Right forelimb (tissue), 1 donor: ENCODE results near the gene MAP2K1.
"Not testable (repeated sequence)": the region's sequence is repeated elsewhere in the genome, so short reads cannot be mapped to it uniquely, and the experiment has no call there.

Source experiments
- DNase-seq: peaks from one replicate; pipeline ENCODE4 v3.0.0-alpha.2; 2018

The MAP2K1 gene

DNA sequence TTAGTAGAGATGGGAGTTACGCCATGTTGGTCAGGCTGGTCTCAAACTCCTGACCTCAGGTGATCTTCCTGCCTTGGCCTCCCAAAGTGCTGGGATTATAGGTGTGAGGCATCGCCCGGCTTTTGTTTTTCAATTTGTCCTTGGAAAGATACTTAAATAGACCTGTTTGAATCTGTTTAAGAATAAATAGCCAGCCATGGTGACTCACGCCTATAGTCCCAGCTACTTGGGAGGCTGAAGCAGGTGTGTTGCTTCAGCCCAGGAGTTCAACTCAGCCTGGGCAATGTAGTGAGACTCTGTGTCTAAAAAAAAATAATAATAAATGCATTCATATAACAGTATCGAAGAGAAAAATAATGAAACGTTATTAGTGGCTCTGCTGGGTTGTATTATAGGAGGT, 93.6 kb downstream of the MAP2K1 start:
- DNase-seq, result no peak

GRCh38 chr15:66481107-66481856, 94.6 kb downstream of the MAP2K1 start:
- no peak for DNase-seq

DNA sequence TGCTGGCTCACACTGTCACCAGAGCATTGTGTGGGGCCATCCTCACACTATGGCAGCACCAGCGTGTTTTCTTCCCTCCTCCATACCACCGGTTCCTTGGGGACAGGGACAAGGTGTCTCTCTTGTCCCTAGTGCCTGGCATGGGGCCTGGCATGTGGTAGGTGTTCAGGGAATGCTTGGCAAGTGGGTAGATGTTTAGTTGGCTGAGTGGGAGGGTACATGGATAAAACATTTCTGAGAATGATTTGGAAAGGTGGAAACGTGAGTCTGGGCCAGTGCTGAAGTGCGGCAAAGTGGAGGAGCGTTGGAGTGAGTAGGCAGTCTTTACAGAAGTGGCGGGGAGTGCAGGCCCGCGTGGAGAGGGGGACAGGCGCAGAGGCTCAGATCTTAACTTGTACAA, 95.8 kb downstream of the MAP2K1 start:
- no peak for DNase-seq

DNA sequence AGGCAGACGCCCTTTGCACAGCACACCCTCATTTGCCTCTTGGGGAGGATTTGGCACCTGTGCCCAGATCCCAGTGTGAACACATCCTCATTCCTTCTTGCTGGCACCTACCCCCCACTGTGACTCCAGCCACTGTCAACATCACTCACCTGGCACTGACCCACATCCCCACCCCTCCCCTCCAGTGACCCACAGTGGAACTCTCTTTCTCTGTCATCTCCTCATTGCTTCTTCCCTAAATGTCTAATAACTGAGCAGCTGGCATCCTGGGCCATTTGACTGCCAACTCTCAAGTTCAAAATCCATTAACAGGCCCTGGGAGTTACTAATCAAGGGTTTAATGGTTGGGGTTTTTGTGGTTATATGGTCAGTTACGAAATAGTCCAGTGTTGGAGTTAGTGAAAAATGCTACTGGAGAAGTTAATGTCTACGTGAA, 96.4 kb downstream of the MAP2K1 start:
- DNase-seq, result no peak

- no peak for DNase-seq
Measured at GRCh38 chr15:66484539-66485112, 97.9 kb downstream of the MAP2K1 start.

GRCh38 chr15:66486887-66487286, 100.2 kb downstream of the MAP2K1 start:
- no peak for DNase-seq

- DNase-seq, result no peak
Measured at GRCh38 chr15:66488525-66488924, 101.8 kb downstream of the MAP2K1 start.

GRCh38 chr15:66489179-66489791, 102.6 kb downstream of the MAP2K1 start:
- DNase-seq, result no peak

DNA sequence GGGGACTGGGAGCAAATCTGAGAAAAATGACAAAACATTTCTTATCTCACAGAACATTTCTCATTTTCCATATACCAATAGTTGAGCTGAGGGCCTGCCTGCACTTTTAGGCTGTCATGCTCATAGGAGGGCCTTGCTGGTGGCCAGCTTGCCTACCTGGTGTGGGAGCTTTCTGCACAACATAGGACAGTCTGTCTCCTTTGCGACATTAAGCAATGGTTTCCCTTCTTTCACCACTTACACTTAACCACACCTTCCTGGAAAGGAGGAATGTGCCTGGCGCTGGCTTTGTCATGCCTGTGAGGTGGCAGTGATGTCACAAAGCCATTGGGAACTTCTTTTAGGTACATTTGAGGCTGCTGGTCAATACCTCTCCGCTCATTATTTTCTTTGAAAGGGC, 105.1 kb downstream of the MAP2K1 start:
- DNase-seq, result no peak

DNA sequence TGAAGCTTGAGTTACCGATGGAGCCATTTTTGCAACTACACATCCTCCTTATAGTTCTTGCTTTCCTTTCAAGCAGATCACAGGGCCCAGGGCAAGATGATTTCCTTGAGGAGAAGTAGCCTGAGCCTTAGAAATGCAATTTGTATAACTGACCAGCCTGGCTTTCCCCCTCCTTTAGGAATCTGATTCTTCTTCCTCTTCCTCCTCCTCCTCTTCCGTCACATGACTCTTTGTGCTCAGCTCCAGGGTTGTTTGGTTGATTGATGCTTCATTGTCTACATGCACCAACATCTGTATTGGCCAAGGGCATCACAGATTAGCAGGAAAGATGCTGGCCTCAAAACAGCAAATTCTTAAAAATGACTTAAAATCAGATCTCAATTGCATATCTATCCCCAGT, 107.5 kb downstream of the MAP2K1 start:
- DNase-seq, result no peak

DNA sequence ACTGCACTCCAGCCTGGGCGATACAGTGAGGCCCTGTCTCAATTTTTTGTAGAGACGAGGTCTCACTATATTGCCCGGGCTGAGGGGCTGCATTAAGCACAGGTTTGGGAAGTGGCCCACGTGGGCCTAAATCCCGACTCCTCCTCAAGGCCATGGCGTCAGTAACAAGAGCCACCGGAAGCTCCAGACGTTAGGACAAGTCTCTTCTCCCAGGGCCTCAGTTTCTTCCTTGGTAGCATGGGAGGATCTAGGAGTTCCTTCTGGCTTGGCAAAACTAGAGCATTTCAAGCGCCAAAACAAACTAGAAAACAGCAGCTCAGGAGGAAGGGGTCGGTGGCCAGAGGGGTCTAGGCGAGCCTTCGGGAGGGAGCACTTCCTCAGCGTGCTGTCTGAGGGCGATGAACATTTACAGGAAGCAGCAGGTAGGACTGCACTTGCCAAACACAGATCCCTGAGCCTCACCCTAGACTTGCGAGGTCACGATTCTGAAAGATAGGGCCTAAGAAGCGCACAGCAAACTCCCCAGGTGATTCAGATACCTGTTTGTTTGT, 110.3 kb downstream of the MAP2K1 start:
- no peak for DNase-seq

DNA sequence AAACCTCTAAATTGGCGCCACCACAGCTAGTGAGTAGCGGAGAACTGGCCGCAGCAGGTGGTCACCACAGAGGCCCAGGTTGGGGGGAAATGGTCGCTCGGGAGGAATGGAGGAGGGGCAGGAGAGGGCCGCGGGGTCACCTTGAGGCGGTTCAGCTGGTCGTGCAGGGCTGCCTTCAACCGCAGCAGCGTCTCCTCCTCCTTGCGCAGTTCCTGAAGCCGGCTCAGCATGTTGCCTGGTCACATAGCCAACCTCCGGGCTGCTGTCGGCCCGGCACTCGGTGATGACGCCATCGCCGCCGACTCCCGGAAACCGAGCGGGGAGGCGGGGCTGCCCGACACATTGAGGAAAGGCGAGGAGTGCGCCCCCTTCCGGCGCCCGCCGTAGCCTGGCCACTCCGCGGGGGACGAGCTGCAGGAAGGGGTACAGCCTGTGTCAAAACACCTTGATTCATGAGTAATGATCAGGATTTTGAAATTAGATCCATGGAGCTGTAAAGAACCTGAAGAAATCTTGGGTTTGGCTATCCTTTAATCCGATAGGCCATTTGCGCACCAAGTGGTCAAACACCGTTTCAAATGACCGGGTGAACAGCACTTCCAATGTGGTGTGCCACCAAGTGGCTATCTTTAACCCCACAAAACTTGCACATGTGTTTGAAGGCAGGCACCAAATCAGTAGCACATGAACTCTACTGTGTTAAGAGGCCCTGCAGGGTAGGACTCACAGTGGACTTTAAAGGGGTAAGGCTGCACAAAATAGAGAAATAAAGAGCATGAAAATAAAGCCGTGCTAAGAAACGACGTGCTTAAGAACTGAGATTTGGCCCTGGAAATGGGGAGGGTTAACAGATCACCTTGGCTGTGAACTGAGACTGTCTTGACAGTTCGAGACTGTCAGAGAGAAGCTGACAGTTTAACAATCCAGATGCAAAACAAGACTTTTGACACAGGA, 111.1 kb downstream of the MAP2K1 start, which contains the start of gene SNAPC5:
Gene SNAPC5, minus strand, starts transcription at position 261 of the 954 bp plus-strand sequence. Its CDS starts 31 bp downstream, at position 230.
- DNase-seq, result peak; percentile 98

- DNase-seq, result no peak
Measured at GRCh38 chr15:66498501-66499386, 112.0 kb downstream of the MAP2K1 start.

GRCh38 chr15:66500346-66500745, 113.6 kb downstream of the MAP2K1 start:
- DNase-seq, result not testable (repeated sequence)

DNA sequence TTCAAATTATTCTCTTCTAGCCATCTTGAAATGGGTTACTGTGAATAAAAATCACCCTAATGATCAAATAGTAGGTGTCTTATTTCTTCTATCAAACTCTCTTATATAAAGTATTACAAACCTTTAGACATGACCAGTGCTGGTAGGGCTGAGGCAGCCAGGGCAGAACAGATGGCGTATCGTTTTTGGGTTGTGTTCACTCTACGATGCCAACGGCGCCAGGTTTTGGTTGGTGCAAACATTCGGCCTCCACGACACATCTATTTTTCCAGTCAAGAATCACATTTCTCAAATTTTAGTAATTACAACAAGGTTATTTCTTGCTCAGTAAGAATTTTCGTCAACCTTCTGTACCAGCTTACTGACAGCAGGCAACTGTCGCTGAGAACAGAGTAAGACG, 115.8 kb downstream of the MAP2K1 start:
- DNase-seq, result no peak

DNA sequence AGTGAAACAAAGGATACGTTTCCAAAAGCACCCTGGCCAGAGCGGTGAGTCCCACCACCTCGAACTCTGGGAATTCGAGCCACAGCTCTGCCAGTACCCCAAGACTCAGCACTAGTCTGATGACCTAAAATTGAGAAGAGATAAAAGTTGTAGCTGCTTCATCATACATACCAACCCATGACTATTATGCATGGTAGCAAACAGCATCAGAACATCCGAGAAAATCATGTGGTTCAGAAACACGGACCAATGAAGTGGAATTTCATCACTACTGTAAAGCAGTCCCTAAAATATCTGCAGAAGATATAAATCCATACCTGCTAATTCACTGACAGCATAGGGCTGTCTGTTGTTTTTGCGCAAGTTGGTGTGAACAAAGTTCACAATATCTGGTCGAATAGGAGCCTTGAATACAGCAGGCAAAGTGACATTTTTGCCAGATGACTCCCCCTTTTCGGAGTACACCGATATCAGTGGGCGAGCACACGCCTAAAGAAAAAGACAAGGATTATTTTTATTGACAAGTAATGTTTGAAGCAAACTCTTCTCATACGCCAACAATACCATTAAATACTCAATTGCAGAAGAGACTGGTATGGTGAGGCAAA, 116.4 kb downstream of the MAP2K1 start:
- not testable (repeated sequence) for DNase-seq

GRCh38 chr15:66503780-66504562, 117.3 kb downstream of the MAP2K1 start:
- no peak for DNase-seq

DNA sequence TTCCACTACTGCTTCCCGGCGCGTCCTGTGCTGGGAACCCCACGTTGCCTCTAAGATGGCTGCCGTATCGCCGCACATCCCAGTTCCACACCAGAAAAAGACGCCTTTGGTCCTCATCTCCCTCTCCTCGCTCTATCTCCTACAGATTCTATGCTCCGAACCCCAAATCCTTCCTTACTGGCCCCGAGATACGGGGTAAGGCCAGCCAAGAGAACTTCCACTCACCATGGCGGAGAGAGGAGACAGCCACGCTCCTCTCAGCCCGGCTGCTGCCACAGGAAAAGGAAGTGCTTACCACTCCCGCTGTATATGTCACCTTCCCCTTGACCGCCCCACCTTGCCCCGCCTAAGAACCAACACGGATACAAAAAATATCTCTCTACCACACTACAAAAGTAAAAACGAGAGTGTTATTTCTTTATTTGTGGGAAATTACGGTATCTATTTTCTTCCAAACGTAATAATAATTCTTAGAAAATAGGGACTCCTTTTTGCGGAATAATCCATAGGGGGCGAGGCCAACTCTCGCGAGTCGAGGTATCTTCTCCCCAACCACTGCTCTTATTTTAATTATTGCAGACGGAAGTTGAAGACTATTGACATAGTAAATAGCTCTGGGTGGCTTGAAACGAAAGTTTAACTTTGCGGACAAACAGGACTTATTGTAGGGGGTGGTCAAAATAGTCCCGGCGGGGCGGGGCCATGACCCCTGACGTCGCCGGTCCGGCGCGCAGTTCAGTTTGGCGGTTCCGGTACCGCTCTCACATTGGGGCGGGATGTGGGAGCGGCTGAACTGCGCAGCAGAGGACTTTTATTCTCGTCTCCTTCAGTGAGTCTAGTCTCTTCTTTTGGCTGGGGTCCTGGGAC, 118.1 kb downstream of the MAP2K1 start, which contains the start of the genes RPL4 and ZWILCH:
Gene RPL4, minus strand, starts transcription at position 293 of the 867 bp plus-strand sequence. Its CDS starts 65 bp downstream, at position 228.
Gene ZWILCH, plus strand, starts transcription at position 764 of the 867 bp plus-strand sequence. Its CDS starts 13 bp downstream, at position 777.
- peak; percentile 89 for DNase-seq

DNA sequence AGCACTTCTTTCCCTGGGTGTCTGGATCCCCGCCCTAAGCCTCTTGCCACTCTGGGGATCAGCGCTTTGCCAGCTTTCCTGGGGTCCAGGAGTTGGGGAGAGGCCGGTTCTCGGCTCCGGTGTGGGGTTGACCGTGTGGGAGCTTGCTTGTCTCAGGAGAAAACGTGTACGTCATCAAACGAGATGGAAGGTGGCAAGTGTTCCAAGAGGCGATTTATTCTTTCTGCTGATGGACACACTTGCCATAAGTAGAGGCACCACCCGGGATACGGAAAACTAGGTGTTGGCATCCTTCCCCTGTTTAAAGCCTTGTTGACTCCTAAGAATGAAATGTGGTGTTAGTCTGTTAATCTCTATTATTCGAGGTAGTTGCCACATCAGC, 118.7 kb downstream of the MAP2K1 start:
- DNase-seq, result no peak
